HepG2 (cell line): ENCODE results near the gene SLC25A10. TPM values are rescaled to one million over a fixed set of nuclear protein-coding genes. Genes with fewer than 3 reads are reported as not detected.

Experiments
- CERS6 ChIP-seq: sonication (generic); formaldehyde crosslinking; IDR thresholded peaks from 2 replicates; pipeline ENCODE4 v1.5.0; 2020; ENCODE audit warnings: missing genetic modification reagents
- ISX ChIP-seq: sonication (generic); formaldehyde crosslinking; conservative IDR thresholded peaks from 2 replicates; pipeline ENCODE4 v1.5.0; 2020; ENCODE audit warnings: missing genetic modification reagents
- JUND ChIP-seq: sonication (generic); formaldehyde crosslinking; IDR thresholded peaks from 2 replicates; pipeline ENCODE4 v1.8.0; 2022; ENCODE audit warnings: mild to moderate bottlenecking, missing genetic modification reagents
- KAT2B ChIP-seq: fragments of 150-350 bp; IDR thresholded peaks from 2 replicates; pipeline ENCODE4 v1.6.1; 2014; ENCODE audit warnings: low read depth, low read length, borderline replicate concordance
- KAT8 ChIP-seq: IDR thresholded peaks from 2 replicates; pipeline ENCODE4 v1.6.1; 2016; ENCODE audit warnings: missing genetic modification reagents, missing compliant biosample characterization
- MBD4 ChIP-seq: IDR thresholded peaks from 2 replicates; pipeline ENCODE4 v1.6.1; 2012; ENCODE audit warnings: low read length, inconsistent platforms, borderline replicate concordance
- NCOR1 ChIP-seq: fragments of 200-600 bp; sonication (generic); IDR thresholded peaks from 2 replicates; pipeline ENCODE4 v1.7.0; 2017; ENCODE audit warnings: antibody characterized with exemption, low read length, borderline replicate concordance
- POLR2A ChIP-seq, 2 experiments: IDR thresholded peaks; 2 replicates each; pipeline ENCODE4 v1.6.1; 2011; ENCODE audit warnings: low read depth in 2 of 2, low read length in 2 of 2, mild to moderate bottlenecking in 1 of 2, moderate library complexity in 1 of 2; ENCODE audit not compliant: insufficient read depth in 1 of 2
- SALL1 ChIP-seq: sonication (generic); formaldehyde crosslinking; IDR thresholded peaks from 2 replicates; pipeline ENCODE4 v1.8.0; 2022; ENCODE audit warnings: mild to moderate bottlenecking, missing genetic modification reagents
- TERF1 ChIP-seq: sonication (generic); formaldehyde crosslinking; IDR thresholded peaks from 2 replicates; pipeline ENCODE4 v1.8.0; 2022; ENCODE audit warnings: mild to moderate bottlenecking, missing genetic modification reagents, moderate library complexity
- THAP8 ChIP-seq: sonication (generic); formaldehyde crosslinking; IDR thresholded peaks from 2 replicates; pipeline ENCODE4 v1.5.1; 2020; ENCODE audit warnings: missing genetic modification reagents, mild to moderate bottlenecking, borderline replicate concordance
- ZC3H13 ChIP-seq: sonication (generic); formaldehyde crosslinking; IDR thresholded peaks from 2 replicates; pipeline ENCODE4 v1.8.1; 2023; ENCODE audit warnings: mild to moderate bottlenecking, missing genetic modification reagents, moderate library complexity
- ZNF441 ChIP-seq: sonication (generic); formaldehyde crosslinking; IDR thresholded peaks from 2 replicates; pipeline ENCODE4 v1.7.0; 2021; ENCODE audit warnings: missing genetic modification reagents, borderline replicate concordance
- ZNF451 ChIP-seq: sonication (generic); formaldehyde crosslinking; IDR thresholded peaks from 2 replicates; pipeline ENCODE4 v1.5.0; 2020; ENCODE audit warnings: mild to moderate bottlenecking, missing genetic modification reagents
- ZNF543 ChIP-seq: sonication (generic); formaldehyde crosslinking; IDR thresholded peaks from 2 replicates; pipeline ENCODE4 v1.4.0; 2020; ENCODE audit warnings: mild to moderate bottlenecking, missing genetic modification reagents
- ZNF562 ChIP-seq: sonication (generic); formaldehyde crosslinking; IDR thresholded peaks from 2 replicates; pipeline ENCODE4 v1.8.0; 2022; ENCODE audit warnings: missing genetic modification reagents, borderline replicate concordance
- ZNF570 ChIP-seq: sonication (generic); formaldehyde crosslinking; IDR thresholded peaks from 2 replicates; pipeline ENCODE4 v1.4.0; 2020; ENCODE audit warnings: mild to moderate bottlenecking, missing genetic modification reagents, borderline replicate concordance
- ZNF709 ChIP-seq: sonication (generic); formaldehyde crosslinking; IDR thresholded peaks from 2 replicates; pipeline ENCODE4 v1.5.0; 2020; ENCODE audit warnings: mild to moderate bottlenecking, missing genetic modification reagents
- ZNF75D ChIP-seq: sonication (generic); formaldehyde crosslinking; IDR thresholded peaks from 2 replicates; pipeline ENCODE4 v1.8.1; 2023; ENCODE audit warnings: missing genetic modification reagents, mild to moderate bottlenecking, borderline replicate concordance
- ZSCAN30 ChIP-seq: sonication (generic); formaldehyde crosslinking; IDR thresholded peaks from 2 replicates; pipeline ENCODE4 v1.5.0; 2020; ENCODE audit warnings: mild to moderate bottlenecking, missing genetic modification reagents
- polyA plus RNA-seq, 8 experiments: library from polyadenylated mRNA; depleted of rRNA in 3 of 8; stranded (reverse) in 7 of 8; unstranded in 1 of 8; fragments of >200 nt; fragmentation: Illumina TruSeq in 4 of 8; extraction: Trizol in 4 of 8; gene quantifications; 2 replicates each; pipeline versions ENCODE4 v1.2.1 to v1.2.3, GENCODE V29; 2011 to 2016; ENCODE audit warnings: low read depth in 4 of 8, missing spikeins in 1 of 8, mixed read lengths in 1 of 8; ENCODE audit not compliant: insufficient read depth in 1 of 8
- total RNA-seq, 5 experiments: library from RNA; depleted of rRNA; stranded (reverse); fragments of >200 nt; fragmentation: Illumina TruSeq; extraction: Trizol; gene quantifications; 2 replicates each; pipeline ENCODE4 v1.2.3, GENCODE V29; 2016; ENCODE audit warnings: low read depth in 1 of 5
- TF ChIP-seq, protein P1 (sequence below): sonication (generic); formaldehyde crosslinking; conservative IDR thresholded peaks from 2 replicates; pipeline ENCODE4 v1.8.0; 2022; ENCODE audit warnings: missing genetic modification reagents
- TF ChIP-seq, protein P2 (sequence below), 2 experiments: sonication (generic) in 1 of 2; formaldehyde crosslinking in 1 of 2; IDR thresholded peaks; 2 replicates each; pipeline versions ENCODE4 v1.5.1 to v1.6.1; 2011 to 2020; ENCODE audit warnings: borderline replicate concordance in 1 of 2, low read depth in 1 of 2, low read length in 1 of 2, mild to moderate bottlenecking in 1 of 2, missing genetic modification reagents in 1 of 2, moderate library complexity in 1 of 2

The SLC25A10 gene
- total and polyA plus RNA-seq, 2 of the 13 experiments (the other 11 are each of a cell fraction or from before 2014, with no cell fraction given), result 46.5 to 140 TPM

- TF ChIP-seq, protein P1, sequence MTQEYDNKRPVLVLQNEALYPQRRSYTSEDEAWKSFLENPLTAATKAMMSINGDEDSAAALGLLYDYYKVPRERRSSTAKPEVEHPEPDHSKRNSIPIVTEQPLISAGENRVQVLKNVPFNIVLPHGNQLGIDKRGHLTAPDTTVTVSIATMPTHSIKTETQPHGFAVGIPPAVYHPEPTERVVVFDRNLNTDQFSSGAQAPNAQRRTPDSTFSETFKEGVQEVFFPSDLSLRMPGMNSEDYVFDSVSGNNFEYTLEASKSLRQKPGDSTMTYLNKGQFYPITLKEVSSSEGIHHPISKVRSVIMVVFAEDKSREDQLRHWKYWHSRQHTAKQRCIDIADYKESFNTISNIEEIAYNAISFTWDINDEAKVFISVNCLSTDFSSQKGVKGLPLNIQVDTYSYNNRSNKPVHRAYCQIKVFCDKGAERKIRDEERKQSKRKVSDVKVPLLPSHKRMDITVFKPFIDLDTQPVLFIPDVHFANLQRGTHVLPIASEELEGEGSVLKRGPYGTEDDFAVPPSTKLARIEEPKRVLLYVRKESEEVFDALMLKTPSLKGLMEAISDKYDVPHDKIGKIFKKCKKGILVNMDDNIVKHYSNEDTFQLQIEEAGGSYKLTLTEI (CRISPR knock-in tag), result no peak
- TF ChIP-seq, protein P2, sequence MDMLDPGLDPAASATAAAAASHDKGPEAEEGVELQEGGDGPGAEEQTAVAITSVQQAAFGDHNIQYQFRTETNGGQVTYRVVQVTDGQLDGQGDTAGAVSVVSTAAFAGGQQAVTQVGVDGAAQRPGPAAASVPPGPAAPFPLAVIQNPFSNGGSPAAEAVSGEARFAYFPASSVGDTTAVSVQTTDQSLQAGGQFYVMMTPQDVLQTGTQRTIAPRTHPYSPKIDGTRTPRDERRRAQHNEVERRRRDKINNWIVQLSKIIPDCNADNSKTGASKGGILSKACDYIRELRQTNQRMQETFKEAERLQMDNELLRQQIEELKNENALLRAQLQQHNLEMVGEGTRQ (IDR thresholded peaks at IDR 0.05; ENCODE audit: low read depth, low read length), result no peak
- TF ChIP-seq, protein P2 (CRISPR knock-in tag; IDR thresholded peaks at IDR 0.05; ENCODE audit: borderline replicate concordance), result no peak; the same call in 1 of the 2 replicates
- TF ChIP-seq NCOR1 (no peak), JUND (CRISPR knock-in tag) (no peak; the same call in 1 of the 2 replicates), ZNF570 (CRISPR knock-in tag) (no peak), ISX (CRISPR knock-in tag) (0 out of 2 replicates have a peak, but pooled peaks have one; percentile 41), MBD4 (no peak), ZNF75D (CRISPR knock-in tag) (no peak), TERF1 (CRISPR knock-in tag) (no peak), ZSCAN30 (CRISPR knock-in tag) (no peak), POLR2A (IDR thresholded peaks at IDR 0.05; ENCODE audit: insufficient read depth in 1 of 2, low read depth in 2 of 2, low read length in 2 of 2) (peak; percentile 97), CERS6 (CRISPR knock-in tag) (no peak), ZNF562 (no peak), ZNF543 (CRISPR knock-in tag) (0 out of 2 replicates have a peak, but pooled peaks have one; percentile 43), ZC3H13 (peak; percentile 79), SALL1 (CRISPR knock-in tag) (peak; percentile 87), KAT8 (peak; percentile 99), ZNF451 (peak; percentile 95; the same call in 1 of the 2 replicates), THAP8 (peak; percentile 59; the same call in 1 of the 2 replicates), KAT2B (no peak), ZNF441 (CRISPR knock-in tag) (peak; percentile 54; the same call in 1 of the 2 replicates), ZNF709 (peak; percentile 92)
Measured at GRCh38 chr17:81666342-81667191, 45.5 kb upstream of the SLC25A10 start, which contains the start of the genes CCDC137 and OXLD1 (continued).
